Heart right ventricle (tissue), 16 donors: Measurements from ENCODE around the gene MIB2. TPM values are rescaled to one million over a fixed set of nuclear protein-coding genes. Genes with fewer than 3 reads are reported as not detected.

Experiments used
- ATAC-seq, 8 donors: fragments of 200-7000 bp; cut with Tn5 transposase; one replicate each; pipeline ENCODE4 v1.9.1; 2020; ENCODE audit warnings: mild to moderate bottlenecking in 8 of 8, moderate library complexity in 8 of 8, moderate number of reproducible peaks in 1 of 8
- DNase-seq, 2 donors: peaks; one replicate each; pipeline ENCODE4 v3.0.0-alpha.2; 2020
- H3K27ac ChIP-seq, 10 donors: fragments of 200-600 bp; sonication (generic) in 2 of 10; one replicate each; pipeline versions ENCODE4 v1.5.0 to v1.8.0; 2020 to 2022; ENCODE audit warnings: mild to moderate bottlenecking in 3 of 10
- H3K27me3 ChIP-seq, 7 donors: fragments of 200-600 bp; one replicate each; pipeline ENCODE4 v1.8.0; 2021 to 2022; ENCODE audit warnings: mild to moderate bottlenecking in 2 of 7
- H3K36me3 ChIP-seq, 9 donors: fragments of 200-600 bp; sonication (generic) in 1 of 9; one replicate each; pipeline versions ENCODE4 v1.5.0 to v1.8.0; 2020 to 2022; ENCODE audit warnings: mild to moderate bottlenecking in 2 of 9
- H3K4me1 ChIP-seq, 9 donors: fragments of 200-600 bp; sonication (generic) in 1 of 9; one replicate each; pipeline versions ENCODE4 v1.5.0 to v1.8.0; 2020 to 2022; ENCODE audit warnings: mild to moderate bottlenecking in 4 of 9
- H3K4me3 ChIP-seq, 10 donors: fragments of 200-600 bp; sonication (generic) in 2 of 10; one replicate each; pipeline versions ENCODE4 v1.5.0 to v1.8.0; 2020 to 2022; ENCODE audit warnings: mild to moderate bottlenecking in 7 of 10, moderate library complexity in 2 of 10
- H3K9me3 ChIP-seq, 11 donors: fragments of 200-600 bp in 10 of 11; sonication (generic) in 2 of 11; one replicate each; pipeline versions ENCODE4 v1.5.0 to v1.8.0; 2013 to 2022; ENCODE audit warnings: mild to moderate bottlenecking in 2 of 11, control low read depth in 1 of 11, moderate library complexity in 1 of 11
- WGBS, 2 donors: extraction: QIAGEN DNeasy Blood & Tissue Kit; methylation state at CpG; one replicate each; pipeline ENCODE4 v1.1.7; 2013; ENCODE audit warnings: inconsistent platforms in 1 of 2; 5-methylcytosine and 5-hydroxymethylcytosine counted together
- intact Hi-C, 10 donors: fragments of 100-400 bp; cut with DNase I; formaldehyde crosslinking; loops; one replicate each; pipeline versions ENCODE4 v1.11.1 to v1.14.2; 2022
- polyA plus RNA-seq, 2 donors: library from polyadenylated mRNA; stranded (reverse); fragments of 200-250 nt; gene quantifications; one replicate each; pipeline ENCODE4 v1.2.3, GENCODE V29; 2013
- total RNA-seq, 10 donors: library from RNA; stranded (reverse); fragmentation: NEBNext Ultra II Directional in 3 of 10; extraction: Animal tissue kit (Norgen Biotek cat#: 25700) in 3 of 10; gene quantifications; one replicate each; pipeline versions ENCODE4 v1.2.1 to v1.2.4, GENCODE V29; 2021 to 2023
- TF ChIP-seq, protein P1 (sequence below), 9 donors: fragments of 200-600 bp; sonication (generic) in 2 of 9; IDR thresholded peaks; one replicate each; pipeline versions ENCODE4 v1.5.0 to v1.8.0; 2021 to 2022; ENCODE audit warnings: antibody characterized with exemption in 9 of 9, mild to moderate bottlenecking in 5 of 9, moderate library complexity in 1 of 9
- donor health status: Arrhythmogenic right ventricular cardiomyopathy.
- donor health status: ischemic (EF 13 %, LVEDD 7.1; RV severe dilation, severe dysfunction).
- donor health status: healthy with polysubstance abuse.
- donor health status: DM: no; HTN: yes; CAD: no.
- donor health status: DM: no; HTN: no; CAD: no.
- donor health status: ischemic (EF 25% LVEDD 6.9; RV normal size, moderate dysfunction).
- donor health status: ischemic (EF 25% LVEDD 5.7; RV mildly dilated, moderate dysfunction).
- donor health status: healthy.
- donor health status: DM: yes; HTN: yes; CAD: no.
- donor health status: Ischemic cardiomyopathy.
- donor health status: ischemic (EF 35%, LVEDD 5.7; RV mildly dilated, moderate dysfunction).
- donor health status: nonischemic (EF 11% LVEDD 7.7; RV severe dilation, severe dysfunction).
- donor health status: DM: yes; HTN: yes; CAD: no.
- donor health status: PGD.
- donor health status: ischemic (EF 29% LVEDD 5.4; RV normal size, mild dysfunction).
- donor health status: nonischemic (EF 23%, LVEDD 6.1; RV moderate dilation, normal function).

Gene MIB2
- total and polyA plus RNA-seq, 12 donors = 53.6 to 248 (median 74.7) TPM

- Histone ChIP-seq H3K27ac (no peak overlapping the region), H3K36me3 (no peaks in the 10 kb centered on the region), H3K4me3 (no peak overlapping the region), H3K4me1 (peaks cover 0 to 30% (median 14%) of the 10 kb centered on the region in 9 donors), H3K9me3 (no peaks in the 10 kb centered on the region), H3K27me3 (peaks cover 13 to 51% (median 38%) of the 10 kb centered on the region in 7 donors)
- intact Hi-C loops = no loop called here
- ATAC-seq = peak in 1 of 8 donors; percentile 4
- TF ChIP-seq, protein P1, sequence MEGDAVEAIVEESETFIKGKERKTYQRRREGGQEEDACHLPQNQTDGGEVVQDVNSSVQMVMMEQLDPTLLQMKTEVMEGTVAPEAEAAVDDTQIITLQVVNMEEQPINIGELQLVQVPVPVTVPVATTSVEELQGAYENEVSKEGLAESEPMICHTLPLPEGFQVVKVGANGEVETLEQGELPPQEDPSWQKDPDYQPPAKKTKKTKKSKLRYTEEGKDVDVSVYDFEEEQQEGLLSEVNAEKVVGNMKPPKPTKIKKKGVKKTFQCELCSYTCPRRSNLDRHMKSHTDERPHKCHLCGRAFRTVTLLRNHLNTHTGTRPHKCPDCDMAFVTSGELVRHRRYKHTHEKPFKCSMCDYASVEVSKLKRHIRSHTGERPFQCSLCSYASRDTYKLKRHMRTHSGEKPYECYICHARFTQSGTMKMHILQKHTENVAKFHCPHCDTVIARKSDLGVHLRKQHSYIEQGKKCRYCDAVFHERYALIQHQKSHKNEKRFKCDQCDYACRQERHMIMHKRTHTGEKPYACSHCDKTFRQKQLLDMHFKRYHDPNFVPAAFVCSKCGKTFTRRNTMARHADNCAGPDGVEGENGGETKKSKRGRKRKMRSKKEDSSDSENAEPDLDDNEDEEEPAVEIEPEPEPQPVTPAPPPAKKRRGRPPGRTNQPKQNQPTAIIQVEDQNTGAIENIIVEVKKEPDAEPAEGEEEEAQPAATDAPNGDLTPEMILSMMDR (IDR thresholded peaks at IDR 0.05) = no peak
- DNase-seq = no peak
- WGBS, 2 donors = 35 to 36% methylated on average over 12 of the region's 12 CpGs
Measured at GRCh38 chr1:1596493-1597274, 18.6 kb upstream of the MIB2 start.

DNA sequence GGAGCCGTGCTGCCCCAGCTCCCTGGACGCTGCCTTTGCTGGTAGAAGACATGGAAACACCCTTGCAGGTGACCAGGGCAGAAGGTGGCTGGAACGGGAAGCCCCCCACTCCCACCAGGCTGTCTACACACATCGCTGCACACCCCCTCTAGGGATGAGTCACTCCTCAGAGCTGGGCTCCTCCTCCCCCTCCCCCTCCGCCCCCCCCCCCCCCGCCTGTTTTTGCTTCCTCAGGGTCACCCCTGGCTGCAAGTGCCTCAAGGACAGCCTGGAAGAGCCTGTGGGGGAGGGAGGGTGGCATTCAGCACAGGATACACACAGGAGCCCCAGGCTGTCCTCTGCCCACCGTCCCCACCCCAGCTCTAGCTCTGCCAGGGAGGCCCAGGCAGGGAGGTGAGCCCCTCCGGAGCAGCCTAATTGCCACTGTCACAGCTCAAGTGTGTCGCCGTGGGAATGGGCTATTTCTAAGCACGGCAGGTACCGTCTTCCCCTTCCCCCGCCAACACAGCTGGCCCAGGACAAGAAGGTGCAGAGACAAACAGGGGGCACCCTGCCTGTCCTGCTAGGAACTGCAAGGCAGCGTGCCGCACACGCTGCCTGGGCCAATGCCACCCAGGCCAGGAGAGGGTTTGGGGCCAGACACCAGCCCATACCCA is 17.9 kb upstream of the MIB2 start:
- H3K4me1 ChIP-seq = peaks cover 0 to 30% (median 14%) of the 10 kb centered on the region in 9 donors
- ATAC-seq (peak in 6 of 8 donors; percentile 46 to 61 (median 54)), DNase-seq (no peak)
- H3K27ac ChIP-seq = no peak overlapping the region
- H3K27me3 ChIP-seq = peaks cover 13 to 56% (median 44%) of the 10 kb centered on the region in 7 donors
- TF ChIP-seq, protein P1 (IDR thresholded peaks at IDR 0.05) = peak in 5 of 9 donors; percentile 12 to 38 (median 35)
- intact Hi-C loops = no loop called here
- 11 to 18% methylated on average over 14 to 15 of the region's 16 CpGs for WGBS, 2 donors
- peak overlapping the region in 1 of 10 donors; percentile 24 for H3K4me3 ChIP-seq
- H3K36me3 ChIP-seq = no peaks in the 10 kb centered on the region
- no peaks in the 10 kb centered on the region for H3K9me3 ChIP-seq

DNA sequence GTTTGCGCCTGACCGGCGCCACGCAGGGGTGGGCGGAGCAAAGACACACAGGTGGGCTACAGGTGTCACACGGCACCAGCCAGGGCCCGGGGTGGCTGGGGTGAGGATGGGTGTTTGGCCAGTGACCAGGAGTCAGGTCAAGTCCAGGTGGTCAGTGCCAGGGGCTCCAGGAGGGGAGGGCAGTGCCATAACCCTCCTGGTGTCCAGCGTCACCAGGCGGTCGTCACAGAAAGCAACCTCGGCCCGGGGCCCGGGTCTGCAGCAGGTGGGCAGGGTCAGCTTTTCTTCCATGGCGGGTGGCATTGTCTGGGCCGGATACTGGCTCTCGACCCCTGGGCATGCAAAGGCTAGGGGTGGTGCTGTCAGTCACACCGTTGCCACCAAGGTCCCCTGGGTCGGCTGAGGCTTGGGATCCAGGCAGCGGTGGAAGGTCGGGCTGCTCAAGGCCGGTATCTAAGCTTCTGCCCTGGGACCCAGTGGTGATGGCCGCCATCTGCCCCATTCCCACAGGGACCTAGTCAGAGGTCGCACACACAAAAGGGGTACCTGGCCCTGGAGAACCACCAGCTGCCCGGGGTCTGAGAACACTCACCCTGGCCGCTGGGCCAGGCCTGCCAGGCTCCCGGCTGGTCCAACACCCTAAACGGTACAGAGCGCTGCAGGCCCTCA is 17.1 kb upstream of the MIB2 start:
- H3K36me3 ChIP-seq = no peaks in the 10 kb centered on the region
- peak overlapping the region in 1 of 10 donors; percentile 24 for H3K4me3 ChIP-seq
- DNase-seq (no peak), ATAC-seq (peak in 3 of 8 donors; percentile 2 to 8 (median 7))
- H3K9me3 ChIP-seq = no peaks in the 10 kb centered on the region
- H3K4me1 ChIP-seq = peaks cover 0 to 30% (median 14%) of the 10 kb centered on the region in 9 donors
- 85 to 86% methylated on average over 28 of the region's 28 CpGs for WGBS, 2 donors
- TF ChIP-seq, protein P1 (IDR thresholded peaks at IDR 0.05) = no peak
- peaks cover 13 to 62% (median 48%) of the 10 kb centered on the region in 7 donors for H3K27me3 ChIP-seq
- intact Hi-C loops = no loop called here
- no peak overlapping the region for H3K27ac ChIP-seq

DNA sequence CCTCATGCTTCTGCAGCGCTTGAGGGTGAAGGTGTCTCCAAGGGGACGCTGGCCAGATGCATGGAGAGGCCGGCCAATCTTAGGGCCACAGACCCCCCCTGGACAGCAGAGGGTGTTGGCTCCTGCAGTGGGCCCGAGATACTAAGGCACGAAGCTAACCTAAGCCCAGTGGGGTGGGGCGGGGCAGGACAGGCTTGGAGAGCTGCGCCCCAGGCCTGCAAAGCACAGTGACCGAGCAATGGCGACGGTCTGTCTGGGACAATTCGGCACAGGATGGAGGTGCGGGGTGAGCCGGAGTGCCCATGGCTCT is 16.6 kb upstream of the MIB2 start:
- TF ChIP-seq, protein P1 (IDR thresholded peaks at IDR 0.05) = no peak
- 73 to 85% methylated on average over 13 of the region's 13 CpGs for whole genome bisulfite sequencing, 2 donors
- intact Hi-C loops = no loop called here
- no peak overlapping the region for H3K4me3 ChIP-seq
- H3K9me3 ChIP-seq = no peaks in the 10 kb centered on the region
- H3K27ac ChIP-seq = no peak overlapping the region
- DNase-seq = no peak
- H3K27me3 ChIP-seq = peaks cover 13 to 66% (median 49%) of the 10 kb centered on the region in 7 donors
- no peak for ATAC-seq
- H3K4me1 ChIP-seq = peaks cover 0 to 30% (median 14%) of the 10 kb centered on the region in 9 donors
- no peaks in the 10 kb centered on the region for H3K36me3 ChIP-seq
